DMS114 treated with DMSO at 0.1 percent for 48 hours (cell line): Measurements from ENCODE around the gene METRN.

ENCODE experiments used
- DNase-seq: peaks from one replicate; lab custom pipeline; 2025; ENCODE audit not compliant: unreplicated experiment; lab: John Stamatoyannopoulos, UW

Gene METRN

GRCh38 chr16:677316-678190, 37.4 kb upstream of the METRN start:
- no peak for DNase-seq

DNA sequence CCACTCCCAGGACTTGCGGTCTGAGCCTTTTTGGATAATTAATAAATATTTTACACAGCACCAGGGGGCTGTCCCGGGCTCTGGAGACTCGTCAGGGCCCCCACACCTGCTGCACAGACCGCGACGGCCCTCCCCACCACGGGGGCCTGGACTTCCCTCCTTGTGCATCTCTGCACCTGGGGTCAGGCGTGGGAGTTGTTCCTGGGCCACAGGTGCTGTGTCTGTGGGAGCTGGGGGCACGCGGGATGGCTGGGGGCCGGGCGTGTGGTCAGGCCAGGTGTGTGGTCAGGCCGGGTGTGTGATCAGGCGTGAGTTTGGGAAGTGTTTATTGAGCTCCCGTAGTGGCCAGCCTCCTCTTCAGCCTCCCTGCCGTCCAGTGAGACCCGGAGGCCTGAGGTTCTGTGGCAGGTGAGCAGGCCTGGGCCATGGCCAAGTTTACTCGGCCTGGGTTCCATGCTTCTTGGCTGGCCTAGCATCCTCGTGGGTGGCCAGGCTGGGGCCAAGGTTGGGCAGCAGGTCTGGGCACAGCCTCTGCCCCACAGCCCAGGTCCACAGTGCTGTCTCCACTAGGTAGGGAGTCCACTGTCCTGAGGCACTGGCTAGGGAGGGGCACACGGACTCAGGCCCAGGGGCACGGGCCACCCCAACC, 36.6 kb upstream of the METRN start:
- no peak for DNase-seq

DNA sequence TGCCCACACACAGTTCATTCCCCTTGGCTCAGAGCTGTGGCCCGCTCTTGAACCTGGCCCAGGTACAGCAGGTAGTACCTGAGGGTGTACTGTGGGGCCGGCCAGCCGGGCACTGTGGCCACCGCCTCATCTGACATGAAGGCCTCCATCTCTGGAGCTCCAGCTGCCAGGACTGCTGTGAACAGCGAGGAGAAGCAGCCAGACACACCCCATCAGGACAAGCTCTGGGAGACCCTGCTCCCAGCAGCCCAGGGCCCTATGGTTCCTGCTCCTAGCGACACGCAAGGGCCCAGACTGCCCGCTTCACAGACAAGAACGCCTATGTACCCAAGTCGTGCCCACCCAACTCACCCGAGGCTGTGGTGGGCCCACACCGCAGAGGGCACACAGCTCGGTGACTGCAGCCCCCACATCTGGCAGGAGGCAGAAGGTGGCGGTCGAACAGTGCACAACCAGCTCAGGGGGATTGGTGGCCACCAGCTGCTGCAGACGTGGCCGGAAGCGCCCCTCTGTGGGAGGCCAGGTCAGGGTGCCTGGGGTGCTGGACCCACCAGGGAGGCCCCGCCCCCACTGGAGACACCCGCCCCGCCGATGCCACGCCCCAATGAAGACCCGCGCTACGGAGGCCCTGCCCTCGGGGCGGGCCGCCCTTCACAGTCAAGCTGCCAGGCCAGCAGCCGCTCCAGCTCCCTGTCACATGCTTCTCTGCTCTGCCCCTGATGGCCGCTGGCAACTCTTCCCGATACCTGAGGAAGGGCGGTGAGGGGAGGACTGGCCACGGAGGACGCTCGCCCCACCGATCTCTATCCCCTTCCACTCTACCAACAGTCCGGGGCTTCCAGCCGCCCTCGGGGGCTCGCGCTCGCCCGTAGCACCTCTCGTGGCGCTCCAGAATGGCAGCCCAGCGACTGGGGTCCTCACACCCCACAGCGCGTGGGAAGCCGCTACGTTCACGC, 35.8 kb upstream of the METRN start:
- peak; percentile 23 for DNase-seq

GRCh38 chr16:679814-680624, 34.9 kb upstream of the METRN start, which contains the start of gene STUB1:
Gene STUB1 (plus strand): TSS chr16:680410. CDS start chr16:680526, 116 bp downstream.
- peak; percentile 70 for DNase-seq

DNA sequence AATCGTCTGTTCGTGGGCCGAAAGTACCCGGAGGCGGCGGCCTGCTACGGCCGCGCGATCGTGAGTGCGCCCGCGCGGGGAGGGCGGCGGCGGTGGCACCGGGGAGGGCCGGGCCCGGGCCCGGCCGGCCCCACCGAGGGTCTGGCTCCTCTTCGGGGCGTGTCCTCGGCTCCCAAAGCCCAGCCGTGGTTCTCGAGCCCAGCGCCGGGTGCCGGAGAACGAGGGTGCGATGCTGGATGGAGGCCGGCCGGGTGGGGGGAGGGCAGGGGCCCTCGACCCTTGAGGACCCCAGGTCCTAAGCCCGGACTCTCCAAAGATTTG, 34.3 kb upstream of the METRN start:
- DNase-seq: no peak

- DNase-seq: no peak
These were observed 33.8 kb upstream of the METRN start for GRCh38 chr16:680967-681745.

GRCh38 chr16:681746-682427, 33.0 kb upstream of the METRN start:
- no peak for DNase-seq

GRCh38 chr16:682493-683395, 32.2 kb upstream of the METRN start:
- no peak for DNase-seq

DNA sequence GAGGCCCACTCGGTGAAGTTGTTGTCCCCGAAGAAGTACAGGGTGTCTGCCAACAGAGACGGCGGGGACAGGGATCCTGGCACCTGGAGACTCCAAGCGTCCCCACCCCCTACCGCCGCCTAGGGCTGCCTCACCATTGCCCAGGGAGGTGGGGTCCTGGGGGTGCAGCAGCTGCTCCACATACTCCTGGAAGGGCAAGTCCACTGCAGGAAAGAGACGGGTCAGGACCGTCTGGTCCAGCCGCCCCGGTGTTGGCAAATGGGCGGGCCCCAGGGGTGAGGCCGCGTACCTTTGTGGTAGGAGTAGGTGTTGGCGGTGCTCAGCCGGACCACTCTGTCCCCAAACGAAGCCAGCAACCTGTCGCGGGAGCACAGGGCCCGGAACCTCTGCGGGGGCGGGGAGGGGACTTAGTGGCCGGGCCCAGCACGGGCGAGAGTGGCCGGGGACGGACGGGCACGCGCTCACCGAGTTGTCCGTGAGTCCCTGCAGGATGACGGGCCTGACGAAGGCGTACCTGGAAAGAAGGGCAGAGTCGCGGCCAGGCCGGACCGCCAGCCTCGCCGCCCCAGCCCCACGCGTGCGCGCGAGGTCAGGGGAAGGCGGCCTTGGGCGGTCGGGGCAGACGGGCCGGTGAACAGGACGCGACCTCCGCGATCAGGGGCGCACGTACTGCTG, 31.4 kb upstream of the METRN start:
- DNase-seq: no peak

DNA sequence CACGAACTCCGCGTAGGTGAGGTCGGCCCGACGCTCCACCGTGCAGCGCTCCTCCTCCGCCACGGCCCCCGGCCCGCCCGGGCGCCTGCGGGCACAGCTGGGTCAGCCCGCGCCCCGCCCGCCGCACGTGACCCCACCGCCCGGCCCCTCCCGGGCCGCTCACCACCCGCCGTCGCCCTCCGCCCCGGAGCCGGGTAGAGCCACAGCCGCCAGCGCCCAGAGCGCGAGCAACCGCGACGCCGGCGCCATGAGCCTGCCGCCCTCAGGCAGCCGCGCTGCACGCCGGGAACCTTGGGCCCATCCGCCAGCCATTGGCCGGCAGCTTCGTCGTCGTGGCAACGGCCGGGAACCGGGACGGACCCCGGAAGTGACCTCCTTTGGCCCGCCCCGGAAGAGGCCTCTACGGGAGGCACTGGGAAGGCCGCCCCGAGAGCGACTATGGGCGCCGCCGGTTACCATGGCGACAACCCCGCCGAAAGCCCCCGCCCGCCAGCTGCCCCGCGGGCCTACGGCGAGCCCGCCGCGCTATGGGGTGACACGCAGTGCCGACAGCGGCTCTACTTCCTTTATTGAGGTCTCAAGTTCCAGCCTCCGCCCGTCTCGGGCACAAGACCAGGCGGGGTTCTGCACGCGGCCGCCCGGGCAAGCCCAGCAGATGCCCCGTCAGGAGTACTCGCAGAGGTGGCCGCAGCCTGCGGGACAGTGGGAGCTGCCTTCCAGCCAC, 30.7 kb upstream of the METRN start, which contains the start of gene JMJD8:
TSS of gene JMJD8 (minus strand) at position 264 of the 724 bp plus-strand sequence. CDS start at position 249, 15 bp downstream.
- no peak for DNase-seq

GRCh38 chr16:684961-685696, 29.8 kb upstream of the METRN start:
- DNase-seq: no peak

GRCh38 chr16:685967-686366, 29.0 kb upstream of the METRN start:
- no peak for DNase-seq

- no peak for DNase-seq
These were observed 28.3 kb upstream of the METRN start for GRCh38 chr16:686459-687260.

DNA sequence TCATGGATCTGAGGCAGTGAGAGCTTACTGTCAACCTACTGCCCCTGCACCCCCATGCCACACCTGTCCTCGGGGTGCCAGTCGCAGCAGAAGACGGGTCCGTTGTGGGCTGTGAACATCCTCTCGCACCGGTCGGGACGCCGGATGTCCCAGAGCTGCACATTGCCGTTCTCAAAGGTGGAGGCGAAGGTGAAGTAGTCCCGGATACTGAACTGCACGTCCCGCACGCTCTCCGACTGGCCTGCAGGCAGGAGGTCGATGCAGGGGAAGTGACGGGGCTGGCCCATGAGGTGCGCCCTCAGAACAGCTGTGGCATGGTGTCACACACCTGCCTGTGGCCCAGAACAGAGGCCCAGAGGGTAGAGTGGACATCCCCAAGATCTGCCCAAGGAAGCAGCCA, 27.4 kb upstream of the METRN start:
- DNase-seq: no peak

- no peak for DNase-seq
These were observed 25.6 kb upstream of the METRN start for GRCh38 chr16:689175-689897.
